CD4-positive, alpha-beta T cell treated with Interleukin-1 beta for 1 hour (primary cell): ENCODE measurements around the gene ASXL3.

Experiments
- DNase-seq, 2 donors: peaks; one replicate each; pipeline ENCODE4 v3.0.0-alpha.2; 2020 to 2022

ASXL3 gene

GRCh38 chr18:33577685-33578517 is at the start of gene ASXL3:
Gene ASXL3, plus strand, starts transcription at chr18:33578219. Its CDS starts 413 bp downstream, at chr18:33578632.
- no peak for DNase-seq

DNA sequence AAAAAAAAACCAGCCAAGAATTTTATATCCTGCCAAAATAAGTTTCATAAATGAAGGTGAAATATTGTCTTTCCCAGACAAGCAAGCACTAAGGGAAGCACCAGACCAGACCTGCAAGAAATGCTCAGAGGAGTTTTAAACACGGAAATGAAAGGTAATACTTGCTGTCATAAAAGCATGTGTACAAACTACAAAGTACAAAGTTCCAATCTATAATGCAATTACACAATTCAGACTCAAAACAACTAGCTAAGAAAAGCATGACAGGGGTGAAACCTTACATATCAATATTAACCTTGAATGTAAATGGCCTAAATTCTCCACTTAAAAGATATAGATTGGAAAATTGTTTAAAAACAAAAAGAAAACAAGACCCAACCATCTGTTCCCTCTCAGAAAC is 45.0 kb upstream of the ASXL3 start:
- no peak for DNase-seq

- no peak for DNase-seq
Observed at GRCh38 chr18:33536904-33537303, 41.1 kb upstream of the ASXL3 start.

DNA sequence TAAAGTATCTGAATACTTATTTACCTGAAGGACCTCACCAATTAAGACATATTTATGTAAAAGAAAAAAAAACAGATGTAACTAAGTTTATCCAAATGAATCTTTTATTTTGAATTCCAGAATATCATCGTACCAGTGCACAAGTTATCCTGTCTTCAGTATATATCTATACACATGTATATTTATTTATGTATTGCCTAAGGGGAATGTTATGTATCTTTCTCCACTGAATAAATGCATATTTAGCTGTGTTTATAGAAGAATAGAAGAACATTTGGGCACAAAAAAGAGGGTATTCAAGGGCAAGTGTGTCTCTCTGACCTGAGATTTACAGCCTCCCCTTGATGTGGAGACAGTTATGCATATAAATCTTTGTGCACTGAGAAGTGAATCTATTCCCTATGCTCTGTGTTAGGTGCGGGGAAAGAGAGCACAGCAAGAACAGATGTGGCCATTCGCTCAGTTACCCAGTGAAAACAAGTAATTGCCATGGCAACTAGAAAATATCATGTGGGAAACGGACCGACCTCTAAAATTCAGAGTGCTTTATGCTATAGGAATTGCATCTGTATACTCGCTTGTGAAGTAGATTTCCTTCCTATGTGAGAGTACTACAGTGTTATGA is 39.5 kb upstream of the ASXL3 start:
- no peak for DNase-seq

GRCh38 chr18:33540392-33540791 is 37.6 kb upstream of the ASXL3 start:
- no peak for DNase-seq

GRCh38 chr18:33541316-33541715 is 36.7 kb upstream of the ASXL3 start:
- DNase-seq: no peak

DNA sequence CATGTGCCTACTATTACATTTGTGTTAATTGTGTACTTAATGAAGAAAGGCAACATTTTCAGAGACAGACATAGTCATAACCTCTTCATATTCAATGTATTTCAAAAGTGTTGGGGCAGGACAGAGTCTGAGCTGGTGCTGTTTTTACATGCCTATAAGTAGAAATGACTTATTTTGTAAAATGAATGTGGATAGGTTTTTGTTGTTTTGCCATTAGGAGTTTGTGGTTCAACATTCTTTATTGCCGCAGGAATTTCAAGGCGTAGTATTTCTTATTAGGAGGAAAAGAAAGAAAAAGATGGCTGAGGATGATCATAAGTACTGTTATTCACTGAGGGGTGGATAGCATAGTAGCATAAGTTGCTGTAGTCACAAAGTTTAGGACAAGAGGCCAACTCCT is 21.2 kb upstream of the ASXL3 start:
- DNase-seq: no peak

DNA sequence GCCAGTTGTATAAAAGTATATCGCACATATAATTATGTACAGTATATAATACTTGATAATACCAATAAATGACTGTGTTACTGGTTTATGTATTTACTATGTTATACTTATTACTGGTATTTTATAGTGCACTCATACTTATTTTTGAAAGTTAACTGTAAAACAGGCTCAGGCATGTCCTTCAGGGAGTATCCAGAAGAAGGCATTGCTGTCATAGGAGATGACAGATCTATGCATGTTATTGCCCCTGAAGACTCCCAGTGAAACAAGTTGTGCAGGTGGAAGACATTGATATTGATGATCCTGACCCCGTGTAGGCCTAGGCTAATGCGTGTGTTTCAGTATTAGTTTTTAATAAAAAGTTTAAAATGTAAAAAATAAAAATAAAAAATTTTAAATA is 20.3 kb upstream of the ASXL3 start:
- DNase-seq: no peak

DNA sequence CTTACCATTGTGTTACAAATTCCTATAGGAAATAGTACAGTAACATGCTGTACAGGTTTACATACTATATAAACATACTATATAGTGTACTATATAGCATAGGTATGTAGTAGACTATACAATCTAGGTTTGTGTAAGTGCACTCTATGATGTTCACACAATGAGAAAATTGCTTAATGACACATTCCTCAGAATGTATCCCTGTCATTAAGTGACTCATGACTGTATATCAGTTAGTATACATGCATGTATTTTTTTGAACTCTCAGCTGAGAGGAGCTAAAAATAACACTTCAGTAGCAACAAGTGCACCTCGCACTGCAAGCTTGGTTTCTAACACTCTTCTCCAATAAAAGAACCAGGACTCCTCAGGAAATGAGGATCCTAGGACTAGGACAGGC is 19.5 kb upstream of the ASXL3 start:
- DNase-seq: no peak

DNA sequence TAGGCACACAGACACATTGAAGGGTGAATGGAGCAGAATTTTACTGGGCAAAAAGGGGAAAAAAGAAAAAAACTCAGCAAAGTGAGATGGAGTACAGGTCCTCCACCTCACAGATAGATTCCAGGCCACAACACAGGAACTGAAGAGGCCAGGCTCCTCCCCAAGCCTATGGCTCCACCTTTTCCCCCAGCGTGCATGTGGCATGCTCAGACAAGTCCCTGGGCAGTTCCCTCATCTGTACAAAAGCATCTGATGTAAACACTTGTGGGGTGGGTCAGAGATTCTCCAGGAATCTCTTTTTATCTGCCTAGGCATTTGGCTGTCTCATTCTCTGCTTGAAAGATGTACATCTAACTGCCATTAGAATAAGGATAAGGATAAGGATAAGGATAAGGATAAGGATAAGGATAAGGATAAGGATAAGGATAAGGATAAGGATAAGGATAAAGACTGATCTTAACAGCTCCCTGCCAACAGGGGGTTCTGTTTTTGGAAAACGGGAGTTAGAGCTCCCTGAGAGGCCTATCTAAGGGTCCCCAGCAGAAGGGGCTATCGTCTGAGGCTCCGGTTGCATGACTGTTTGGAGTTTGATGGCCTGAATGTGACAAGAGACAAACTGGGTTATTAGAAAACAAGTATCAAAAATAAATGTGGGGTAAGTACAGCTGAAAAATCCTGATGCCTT is 17.2 kb upstream of the ASXL3 start:
- no peak for DNase-seq

GRCh38 chr18:33562741-33563140 is 15.3 kb upstream of the ASXL3 start:
- no peak for DNase-seq

DNA sequence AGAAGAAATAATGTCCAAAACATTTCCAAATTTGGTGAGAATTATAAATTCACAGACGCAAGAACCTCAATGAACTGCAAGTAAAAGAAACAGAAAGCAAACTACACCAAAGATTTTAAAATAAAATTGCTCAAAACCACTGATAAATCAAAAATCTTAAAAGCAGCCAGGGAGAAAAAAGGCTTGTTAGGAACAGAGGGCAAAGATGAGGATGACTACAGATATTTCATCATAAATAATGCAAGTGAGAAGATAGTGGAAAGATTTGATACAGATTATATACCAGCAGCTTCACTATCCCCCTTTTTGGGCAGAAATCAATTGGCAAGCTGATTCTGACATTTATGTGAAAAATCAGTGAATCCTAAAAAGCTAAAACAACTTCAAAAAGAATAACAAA is 10.3 kb upstream of the ASXL3 start:
- DNase-seq: no peak

GRCh38 chr18:33571998-33572787 is 5.8 kb upstream of the ASXL3 start:
- no peak for DNase-seq

DNA sequence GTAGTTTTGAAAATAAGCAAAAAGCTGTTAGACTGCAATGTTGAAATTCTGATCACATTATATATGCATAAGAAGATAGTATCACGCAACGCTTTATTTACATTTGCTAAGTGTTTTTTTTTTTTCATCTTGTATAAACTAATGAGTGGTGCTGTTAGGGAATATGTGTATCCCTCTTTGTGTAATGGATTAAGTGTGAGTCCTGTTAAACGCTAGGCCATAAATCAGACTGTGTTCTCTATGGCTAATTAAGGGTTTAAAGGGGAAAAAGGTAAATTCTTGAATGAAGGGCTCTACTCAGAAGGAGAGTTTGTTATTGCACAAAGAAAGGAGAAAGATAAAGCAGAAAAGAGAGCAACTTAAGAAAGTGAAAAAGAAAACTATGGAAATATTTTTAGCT is 4.8 kb upstream of the ASXL3 start:
- no peak for DNase-seq

GRCh38 chr18:33575451-33575850 is 2.6 kb upstream of the ASXL3 start:
- DNase-seq: no peak

- no peak for DNase-seq
Observed at GRCh38 chr18:33576999-33577646, 896 bp upstream of the ASXL3 start.

DNA sequence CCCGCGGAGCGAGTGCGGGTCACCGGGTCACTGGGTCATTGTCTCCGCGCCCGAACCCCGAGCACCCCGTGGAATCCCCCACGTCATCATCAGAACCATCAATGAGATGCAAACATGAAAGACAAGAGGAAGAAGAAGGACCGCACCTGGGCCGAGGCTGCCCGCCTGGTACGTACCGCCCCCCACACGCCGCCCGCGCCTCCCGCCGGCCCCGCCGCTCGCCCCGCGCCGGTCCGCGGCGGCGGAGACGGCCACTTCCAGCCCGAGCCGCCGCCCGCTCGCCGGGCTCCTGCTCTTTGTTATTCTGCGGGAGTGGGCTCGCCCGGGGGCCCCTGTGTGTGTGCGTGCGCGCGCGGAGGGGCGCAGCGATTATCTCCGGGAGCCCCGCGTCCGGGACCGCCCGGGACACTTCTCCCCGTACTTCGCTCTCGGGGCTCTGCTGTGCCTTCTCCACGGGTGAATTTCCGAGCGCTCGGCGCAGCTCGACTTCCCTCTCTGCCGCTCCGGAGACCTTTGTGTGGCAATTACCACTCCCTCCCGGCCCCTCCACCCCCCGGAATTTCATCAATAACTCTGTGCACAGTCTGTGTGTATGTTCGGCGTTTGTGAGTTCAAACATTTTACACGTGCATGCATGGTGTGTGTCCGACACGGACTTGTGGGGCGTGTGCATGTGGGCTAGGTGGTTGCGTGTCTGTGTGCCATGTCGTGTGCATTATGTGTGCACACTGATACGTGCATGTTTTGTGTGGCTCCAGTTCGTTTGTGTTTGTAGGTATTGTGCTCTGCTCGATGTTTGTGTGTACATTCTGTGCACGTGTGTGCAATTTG is 714 bp downstream of the ASXL3 start:
- no peak for DNase-seq

DNA sequence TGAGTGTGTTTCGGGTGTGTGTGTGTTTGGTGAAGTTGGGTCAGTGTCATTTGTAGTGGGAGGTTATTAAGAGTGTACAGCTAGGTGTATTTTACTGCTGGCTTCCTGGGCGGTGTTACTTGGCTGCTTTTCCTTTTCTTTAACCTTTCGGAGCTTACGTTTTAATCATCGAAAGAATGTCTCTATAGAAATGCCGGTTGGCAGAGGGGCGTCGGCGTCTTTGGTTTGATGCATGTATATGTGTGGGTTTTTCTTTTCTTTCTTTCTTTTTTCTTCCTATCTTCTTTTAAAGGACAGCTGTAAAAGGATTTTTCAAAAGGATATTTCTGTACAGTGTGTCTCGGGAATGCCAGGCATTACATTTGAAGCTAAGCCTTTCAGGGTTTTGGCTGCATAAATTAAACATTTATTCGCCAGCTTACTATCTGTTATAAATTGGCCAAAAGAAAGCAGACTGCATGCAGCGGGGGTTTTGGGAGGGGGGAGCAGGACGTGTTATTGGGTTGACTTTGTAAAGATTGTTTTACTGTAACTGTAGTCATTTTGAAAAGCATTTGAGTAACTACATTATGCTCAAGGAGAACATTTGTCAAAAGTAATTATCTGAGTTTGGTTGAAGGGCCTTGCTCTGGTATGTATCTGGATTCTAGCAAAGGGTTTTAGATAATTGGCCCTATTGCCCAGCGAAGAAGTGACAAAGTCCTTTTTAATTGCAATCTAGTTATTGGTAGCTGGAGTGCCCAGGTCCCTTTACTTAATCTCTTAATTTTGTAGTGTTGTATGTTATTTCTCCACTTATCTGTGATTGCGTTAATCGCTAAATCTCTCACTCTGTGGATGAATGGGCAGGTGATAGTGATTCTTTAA is 1.6 kb downstream of the ASXL3 start:
- DNase-seq: no peak

- DNase-seq: no peak
Observed at GRCh38 chr18:33580546-33580945, 2.5 kb downstream of the ASXL3 start.

- no peak for DNase-seq
Observed at GRCh38 chr18:33581856-33582255, 3.8 kb downstream of the ASXL3 start.

DNA sequence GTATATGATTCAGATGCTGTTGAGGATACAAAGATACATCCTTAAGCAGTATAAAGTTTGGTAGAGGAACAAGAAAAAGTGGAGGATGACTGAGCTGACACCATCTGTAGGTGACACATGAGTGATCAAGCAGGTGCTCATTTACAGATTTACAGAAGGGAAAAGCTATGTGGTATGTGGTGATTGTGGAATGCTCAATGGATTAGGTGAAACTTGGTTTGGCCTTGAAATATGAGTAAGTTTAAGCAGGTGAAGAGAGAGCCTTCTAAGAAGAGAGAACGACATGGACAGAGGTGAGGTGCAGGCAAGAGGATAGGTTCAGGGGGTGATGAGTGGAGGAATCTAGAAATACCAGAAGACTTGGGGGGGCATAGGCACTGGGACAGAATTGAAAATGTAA is 5.9 kb downstream of the ASXL3 start:
- no peak for DNase-seq
